ENCODE measurements around the gene GPD2. TPM values are rescaled to one million over a fixed set of nuclear protein-coding genes. Genes with fewer than 3 reads are reported as not detected.

GPD2 gene
- total and polyA plus RNA-seq, 2 of the 13 experiments (the other 11 are each of a cell fraction or from before 2014, with no cell fraction given), result not detected

GRCh38 chr2:156401861-156402260 is 34.3 kb upstream of the GPD2 start:
- Histone ChIP-seq H3K36me3 (replicated peaks in 1 of 2; ENCODE audit: control insufficient read depth in 1 of 2, insufficient read depth in 2 of 2, low read length in 2 of 2) (no peaks in the 10 kb centered on the region), H3K4me2 (ENCODE audit: low read depth, low read length) (peak overlapping the region; percentile 99), H3K9ac (ENCODE audit: insufficient read depth, low read depth, low read length) (no peak overlapping the region), H4K20me1 (ENCODE audit: insufficient read depth, low read length) (0 out of 2 replicates have a peak, but pooled peaks cover 3% of the 10 kb centered on the region), H3K4me1 (ENCODE audit: insufficient read depth, low read length) (peaks cover 36% of the 10 kb centered on the region), H3K4me3 (replicated peaks in 1 of 3; ENCODE audit: insufficient read depth in 1 of 3, low read depth in 2 of 3, low read length in 3 of 3) (peak overlapping the region in 2 of 3 experiments; percentile 83 to 97; a peak in 3 of 6 replicates), H3K79me2 (ENCODE audit: insufficient read depth, low read length) (no peaks in the 10 kb centered on the region), H3K27ac (ENCODE audit: extremely low read length, insufficient read depth, low read length) (no peak overlapping the region), H3K9me3 (ENCODE audit: low read length) (no peaks in the 10 kb centered on the region), H3K27me3 (ENCODE audit: control insufficient read depth in 1 of 2, insufficient read depth in 2 of 2, low read length in 2 of 2) (peaks cover 0 to 8% of the 10 kb centered on the region in 2 experiments; a peak in 1 of 5 replicates), H2AFZ (ENCODE audit: low read length) (peak overlapping the region; percentile 18)
- in situ Hi-C loops (cut with HindIII; ENCODE audit: extremely low pct_ligation_motif_present, low pct_unique_long_range_greater_than_20kb), result no loop called here
- CTCF ChIA-PET (ENCODE audit: low intra/inter-chr PET ratio, low total read pairs), result no interaction called here
- peak; percentile 50 for DNase-seq (ENCODE audit: low spot score)
- POLR2A ChIA-PET, result no interaction called here
- intact Hi-C loops (cut with micrococcal nuclease; ENCODE audit: unreplicated experiment), result loop anchor here (2.0 to 5.0 kb wide), 3 partner anchors 59 to 651 kb away; no protein-coding TSS in a partner anchor
- 0% methylated on average over 5 of the region's 5 CpGs for WGBS (ENCODE audit: low lambda C conversion rate)
- ATAC-seq, result peak; percentile 30; the same call in 2 of the 3 replicates
- no TSS peak for BruUV-seq (replicated peaks)
- no peak for FAIRE-seq
- TF ChIP-seq GABPB1 (CRISPR knock-in tag; IDR thresholded peaks at IDR 0.05) (no peak), MLLT10 (CRISPR knock-in tag; IDR thresholded peaks at IDR 0.05) (no peak), HNF4G (IDR thresholded peaks at IDR 0.05; ENCODE audit: borderline replicate concordance, low read depth, low read length) (peak; percentile 67), HNF4G (CRISPR knock-in tag; IDR thresholded peaks at IDR 0.05; ENCODE audit: borderline replicate concordance, low read depth) (no peak), ZBTB33 (CRISPR knock-in tag; IDR thresholded peaks at IDR 0.05) (no peak), ZNF331 (CRISPR knock-in tag; IDR thresholded peaks at IDR 0.05) (peak; percentile 34; the same call in 1 of the 2 replicates), FOXA3 (CRISPR knock-in tag; IDR thresholded peaks at IDR 0.05) (peak; percentile 22; the same call in 1 of the 2 replicates), FOXK1 (CRISPR knock-in tag; IDR thresholded peaks at IDR 0.05; ENCODE audit: borderline replicate concordance, low read depth) (0 out of 2 replicates have a peak, but pooled peaks have one; percentile 26), TBP (CRISPR knock-in tag; IDR thresholded peaks at IDR 0.05) (no peak), ATF4 (CRISPR knock-in tag; IDR thresholded peaks at IDR 0.05) (no peak), IRF9 (CRISPR knock-in tag; IDR thresholded peaks at IDR 0.05; ENCODE audit: borderline replicate concordance) (no peak), ZSCAN12 (CRISPR knock-in tag; IDR thresholded peaks at IDR 0.05) (no peak), ELF4 (CRISPR knock-in tag; IDR thresholded peaks at IDR 0.05; ENCODE audit: borderline replicate concordance) (no peak), RBFOX2 (IDR thresholded peaks at IDR 0.05; ENCODE audit: low read depth, low read length) (no peak), FOXM1 (CRISPR knock-in tag; IDR thresholded peaks at IDR 0.05) (no peak), RFX3 (CRISPR knock-in tag; IDR thresholded peaks at IDR 0.05) (no peak)
- TF ChIP-seq, protein P1, sequence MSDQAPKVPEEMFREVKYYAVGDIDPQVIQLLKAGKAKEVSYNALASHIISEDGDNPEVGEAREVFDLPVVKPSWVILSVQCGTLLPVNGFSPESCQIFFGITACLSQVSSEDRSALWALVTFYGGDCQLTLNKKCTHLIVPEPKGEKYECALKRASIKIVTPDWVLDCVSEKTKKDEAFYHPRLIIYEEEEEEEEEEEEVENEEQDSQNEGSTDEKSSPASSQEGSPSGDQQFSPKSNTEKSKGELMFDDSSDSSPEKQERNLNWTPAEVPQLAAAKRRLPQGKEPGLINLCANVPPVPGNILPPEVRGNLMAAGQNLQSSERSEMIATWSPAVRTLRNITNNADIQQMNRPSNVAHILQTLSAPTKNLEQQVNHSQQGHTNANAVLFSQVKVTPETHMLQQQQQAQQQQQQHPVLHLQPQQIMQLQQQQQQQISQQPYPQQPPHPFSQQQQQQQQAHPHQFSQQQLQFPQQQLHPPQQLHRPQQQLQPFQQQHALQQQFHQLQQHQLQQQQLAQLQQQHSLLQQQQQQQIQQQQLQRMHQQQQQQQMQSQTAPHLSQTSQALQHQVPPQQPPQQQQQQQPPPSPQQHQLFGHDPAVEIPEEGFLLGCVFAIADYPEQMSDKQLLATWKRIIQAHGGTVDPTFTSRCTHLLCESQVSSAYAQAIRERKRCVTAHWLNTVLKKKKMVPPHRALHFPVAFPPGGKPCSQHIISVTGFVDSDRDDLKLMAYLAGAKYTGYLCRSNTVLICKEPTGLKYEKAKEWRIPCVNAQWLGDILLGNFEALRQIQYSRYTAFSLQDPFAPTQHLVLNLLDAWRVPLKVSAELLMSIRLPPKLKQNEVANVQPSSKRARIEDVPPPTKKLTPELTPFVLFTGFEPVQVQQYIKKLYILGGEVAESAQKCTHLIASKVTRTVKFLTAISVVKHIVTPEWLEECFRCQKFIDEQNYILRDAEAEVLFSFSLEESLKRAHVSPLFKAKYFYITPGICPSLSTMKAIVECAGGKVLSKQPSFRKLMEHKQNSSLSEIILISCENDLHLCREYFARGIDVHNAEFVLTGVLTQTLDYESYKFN (CRISPR knock-in tag; conservative IDR thresholded peaks at IDR 0.05), result 0 out of 2 replicates have a peak, but pooled peaks have one; percentile 14
